Fibroblast of lung (primary cell): Measurements from ENCODE around the gene PAX7.

Experiments
- EZH2 ChIP-seq: IDR thresholded peaks from 2 replicates; pipeline ENCODE4 v1.5.1; 2012; ENCODE audit warnings: low read length, control low read depth, mild to moderate bottlenecking; ENCODE audit errors: missing control alignments
- TF ChIP-seq, protein P1 (sequence below), 2 donors: IDR thresholded peaks in 1 of 2; conservative IDR thresholded peaks in 1 of 2; 1 replicate in 1 of 2; 2 replicates in 1 of 2; pipeline ENCODE4 v1.5.1; 2011 to 2012; ENCODE audit warnings: low read length in 2 of 2, control low read depth in 1 of 2, inconsistent platforms in 1 of 2, low read depth in 1 of 2, mild to moderate bottlenecking in 1 of 2

DNA sequence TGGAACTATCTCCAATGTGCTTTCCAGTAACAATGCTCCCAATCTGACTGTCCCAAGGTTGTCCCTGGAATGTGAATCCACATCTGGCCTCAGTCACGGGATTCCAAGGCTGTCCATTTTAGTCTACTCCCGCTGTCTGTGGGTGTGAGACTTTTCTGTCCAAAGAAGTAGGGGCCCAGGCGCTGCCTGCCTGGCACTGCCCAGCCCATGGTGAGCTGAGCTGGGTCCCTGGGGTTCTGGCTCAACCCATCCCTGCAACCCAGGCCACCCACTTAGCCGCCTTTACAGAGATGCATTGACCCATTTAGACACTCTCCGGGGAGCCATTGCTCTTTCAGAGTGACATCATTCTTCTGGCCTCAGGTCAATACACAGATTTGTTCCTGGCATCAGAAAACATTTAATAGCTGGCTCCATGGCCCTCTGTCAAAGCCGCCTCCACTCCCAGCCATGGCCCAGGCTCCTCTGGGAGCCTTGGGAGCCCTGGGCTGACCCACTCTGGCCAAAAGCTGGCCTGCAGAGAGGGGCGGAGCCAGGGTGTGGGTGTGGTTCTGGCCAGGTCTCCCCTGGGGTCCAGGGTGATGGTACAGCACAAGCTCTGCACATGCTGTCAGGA is 47.2 kb upstream of the PAX7 start:
- TF ChIP-seq, protein P1, sequence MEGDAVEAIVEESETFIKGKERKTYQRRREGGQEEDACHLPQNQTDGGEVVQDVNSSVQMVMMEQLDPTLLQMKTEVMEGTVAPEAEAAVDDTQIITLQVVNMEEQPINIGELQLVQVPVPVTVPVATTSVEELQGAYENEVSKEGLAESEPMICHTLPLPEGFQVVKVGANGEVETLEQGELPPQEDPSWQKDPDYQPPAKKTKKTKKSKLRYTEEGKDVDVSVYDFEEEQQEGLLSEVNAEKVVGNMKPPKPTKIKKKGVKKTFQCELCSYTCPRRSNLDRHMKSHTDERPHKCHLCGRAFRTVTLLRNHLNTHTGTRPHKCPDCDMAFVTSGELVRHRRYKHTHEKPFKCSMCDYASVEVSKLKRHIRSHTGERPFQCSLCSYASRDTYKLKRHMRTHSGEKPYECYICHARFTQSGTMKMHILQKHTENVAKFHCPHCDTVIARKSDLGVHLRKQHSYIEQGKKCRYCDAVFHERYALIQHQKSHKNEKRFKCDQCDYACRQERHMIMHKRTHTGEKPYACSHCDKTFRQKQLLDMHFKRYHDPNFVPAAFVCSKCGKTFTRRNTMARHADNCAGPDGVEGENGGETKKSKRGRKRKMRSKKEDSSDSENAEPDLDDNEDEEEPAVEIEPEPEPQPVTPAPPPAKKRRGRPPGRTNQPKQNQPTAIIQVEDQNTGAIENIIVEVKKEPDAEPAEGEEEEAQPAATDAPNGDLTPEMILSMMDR (conservative IDR thresholded peaks at IDR 0.05 in 1 of 2, IDR thresholded peaks at IDR 0.05 in 1 of 2; ENCODE audit: low read depth in 1 of 2, low read length in 2 of 2): no peak
- no peak for TF ChIP-seq EZH2
